ENCODE measurements around the gene TNNI2.

The TNNI2 gene

GRCh38 chr11:1832211-1832919 lies 6.4 kb upstream of the TNNI2 start:
- FAIRE-seq: no peak
- peak; percentile 70 for DNase-seq (ENCODE audit: insufficient read length, low spot score)

- DNase-seq (ENCODE audit: insufficient read length, low spot score): no peak
- FAIRE-seq: no peak
Measured at GRCh38 chr11:1832920-1833295, 5.9 kb upstream of the TNNI2 start.

- no peak for DNase-seq (ENCODE audit: insufficient read length, low spot score)
- FAIRE-seq: no peak
Measured at GRCh38 chr11:1834062-1834610, 4.6 kb upstream of the TNNI2 start.

GRCh38 chr11:1834779-1835670 lies 3.8 kb upstream of the TNNI2 start, which contains the start of gene SYT8:
Gene SYT8 (plus strand): TSS chr11:1834990. CDS start chr11:1835106, 116 bp downstream.
- FAIRE-seq (no peak), DNase-seq (ENCODE audit: insufficient read length, low spot score) (no peak)

GRCh38 chr11:1835671-1836010 lies 3.1 kb upstream of the TNNI2 start:
- no peak for FAIRE-seq
- DNase-seq (ENCODE audit: insufficient read length, low spot score): no peak

- no peak for FAIRE-seq
Measured at GRCh38 chr11:1836011-1836945, 2.5 kb upstream of the TNNI2 start.

GRCh38 chr11:1837171-1838076 lies 1.4 kb upstream of the TNNI2 start:
- FAIRE-seq (no peak), DNase-seq (ENCODE audit: insufficient read length, low spot score) (peak; percentile 63)

More at GRCh38 chr11:1836011-1836945, 2.5 kb upstream of the TNNI2 start:
- no peak for DNase-seq (ENCODE audit: insufficient read length, low spot score)

GRCh38 chr11:1838077-1838425 lies 730 bp upstream of the TNNI2 start:
- DNase-seq (ENCODE audit: insufficient read length, low spot score) (no peak), FAIRE-seq (no peak)

- FAIRE-seq (no peak), DNase-seq (ENCODE audit: insufficient read length, low spot score) (no peak)
Measured at GRCh38 chr11:1839204-1839923, 583 bp downstream of the TNNI2 start.

- FAIRE-seq (no peak), DNase-seq (ENCODE audit: insufficient read length, low spot score) (no peak)
Measured at GRCh38 chr11:1839924-1840779, 1.4 kb downstream of the TNNI2 start.

GRCh38 chr11:1840780-1841480 lies 2.1 kb downstream of the TNNI2 start:
- no peak for FAIRE-seq
- DNase-seq (ENCODE audit: insufficient read length, low spot score): no peak

GRCh38 chr11:1841511-1842148 lies 2.8 kb downstream of the TNNI2 start:
- FAIRE-seq (no peak), DNase-seq (ENCODE audit: insufficient read length, low spot score) (no peak)

- no peak for DNase-seq (ENCODE audit: insufficient read length, low spot score)
- FAIRE-seq: no peak
Measured at GRCh38 chr11:1842149-1843097, 3.6 kb downstream of the TNNI2 start.

GRCh38 chr11:1843098-1843473 lies 4.3 kb downstream of the TNNI2 start:
- FAIRE-seq: no peak

GRCh38 chr11:1843796-1844195 lies 5.0 kb downstream of the TNNI2 start:
- FAIRE-seq (no peak), DNase-seq (ENCODE audit: insufficient read length, low spot score) (no peak)

More at GRCh38 chr11:1843098-1843473, 4.3 kb downstream of the TNNI2 start:
- DNase-seq (ENCODE audit: insufficient read length, low spot score): no peak

All from HTR-8/SVneo (cell line).